H4 (cell line): Measurements from ENCODE around the gene CASQ1. TPM values are rescaled to one million over a fixed set of nuclear protein-coding genes. Genes with fewer than 3 reads are reported as not detected.

Experiments
- DNase-seq: peaks from one replicate; pipeline ENCODE4 v3.0.0-alpha.2; 2015; ENCODE audit warnings: low spot score
- total RNA-seq: library from RNA; depleted of rRNA; stranded (reverse); fragments of >200 nt; shearing (Covaris generic); gene quantifications from 2 replicates; pipeline ENCODE4 v1.2.3, GENCODE V29; 2014; rRNA removed

CASQ1 gene
- total RNA-seq, 1 experiment from 2014 or later, result 0.41 TPM

- DNase-seq, result no peak
These were observed 36.2 kb downstream of the CASQ1 start for GRCh38 chr1:160226623-160227022.

GRCh38 chr1:160227034-160227433, 36.7 kb downstream of the CASQ1 start:
- DNase-seq, result no peak

- no peak for DNase-seq
These were observed 37.2 kb downstream of the CASQ1 start for GRCh38 chr1:160227561-160227960.

- DNase-seq, result no peak
These were observed 38.1 kb downstream of the CASQ1 start for GRCh38 chr1:160228431-160228830.

- no peak for DNase-seq
These were observed 42.5 kb downstream of the CASQ1 start for GRCh38 chr1:160232911-160233310.

GRCh38 chr1:160236806-160237205, 46.4 kb downstream of the CASQ1 start:
- no peak for DNase-seq

- no peak for DNase-seq
These were observed 47.2 kb downstream of the CASQ1 start for GRCh38 chr1:160237558-160237957.

GRCh38 chr1:160238408-160238807, 48.0 kb downstream of the CASQ1 start:
- no peak for DNase-seq

GRCh38 chr1:160239582-160240299, 49.4 kb downstream of the CASQ1 start:
- DNase-seq, result no peak

GRCh38 chr1:160243767-160244166, 53.4 kb downstream of the CASQ1 start:
- DNase-seq, result no peak

GRCh38 chr1:160244209-160244608, 53.8 kb downstream of the CASQ1 start:
- no peak for DNase-seq

- no peak for DNase-seq
These were observed 55.1 kb downstream of the CASQ1 start for GRCh38 chr1:160245434-160245833.

GRCh38 chr1:160247053-160247452, 56.7 kb downstream of the CASQ1 start:
- DNase-seq, result no peak

GRCh38 chr1:160251011-160251410, 60.6 kb downstream of the CASQ1 start:
- DNase-seq, result no peak

Other genes starting within 250 kb of the CASQ1 start
- gene IGSF9, start 245.0 kb upstream of the CASQ1 start, total RNA-seq, result 0.47 and 0.52 TPM in 2 replicates
- gene SLAMF9, start 236.3 kb upstream of the CASQ1 start, total RNA-seq, result 2.2 TPM in 1 of 2 replicates, not detected in the other
- 6.0 and 6.3 TPM in 2 replicates for gene PIGM, start 158.6 kb upstream of the CASQ1 start, total RNA-seq
- gene KCNJ10, start 120.4 kb upstream of the CASQ1 start, total RNA-seq, result not detected in 2 replicates
- not detected in 2 replicates for gene KCNJ9, start 109.0 kb upstream of the CASQ1 start, total RNA-seq
- gene IGSF8, start 92.0 kb upstream of the CASQ1 start, total RNA-seq, result 13.7 and 20.7 TPM in 2 replicates
- 0.10 TPM in 1 of 2 replicates, not detected in the other for gene ATP1A2, start 74.8 kb upstream of the CASQ1 start, total RNA-seq
- gene ATP1A4, start 39.0 kb upstream of the CASQ1 start, total RNA-seq, result not detected in 2 replicates
- 50.7 and 58.8 TPM in 2 replicates for gene PEA15, start 14.8 kb downstream of the CASQ1 start, total RNA-seq
- 22.1 and 22.6 TPM in 2 replicates for gene DCAF8, start 72.0 kb downstream of the CASQ1 start, total RNA-seq
- 71.4 and 80.8 TPM in 2 replicates for gene PEX19, start 94.6 kb downstream of the CASQ1 start, total RNA-seq
- gene COPA, start 152.7 kb downstream of the CASQ1 start, total RNA-seq, result 90.1 and 101 TPM in 2 replicates
- 61.7 and 72.0 TPM in 2 replicates for gene NCSTN, start 152.8 kb downstream of the CASQ1 start, total RNA-seq
- gene NHLH1, start 176.5 kb downstream of the CASQ1 start, total RNA-seq, result 0.04 TPM in 1 of 2 replicates, not detected in the other
- gene VANGL2, start 210.0 kb downstream of the CASQ1 start, total RNA-seq, result 1.2 and 1.8 TPM in 2 replicates